HCT116 (cell line): ENCODE measurements around the gene ANKRD6.

Source experiments
- CTCF ChIP-seq, 3 experiments: fragments of 200-600 bp in 1 of 3; sonication (generic) in 1 of 3; IDR thresholded peaks in 2 of 3; conservative IDR thresholded peaks in 1 of 3; 2 replicates each; pipeline ENCODE4 v1.5.1; 2012 to 2017; ENCODE audit warnings: low read depth in 2 of 3, low read length in 2 of 3, antibody characterized with exemption in 1 of 3, borderline replicate concordance in 1 of 3, control low read depth in 1 of 3, mild to moderate bottlenecking in 1 of 3, mixed read lengths in 1 of 3, mixed run types in 1 of 3, moderate library complexity in 1 of 3; ENCODE audit not compliant: insufficient read depth in 1 of 3
- EZH2 ChIP-seq: fragments of 200-600 bp; sonication (generic); IDR thresholded peaks from 2 replicates; pipeline ENCODE4 v1.6.1; 2017; ENCODE audit warnings: antibody characterized with exemption, mixed run types

GRCh38 chr6:89623749-89624148, 190.8 kb downstream of the ANKRD6 start:
- TF ChIP-seq CTCF (IDR thresholded peaks at IDR 0.05 in 2 of 3, conservative IDR thresholded peaks at IDR 0.05 in 1 of 3; ENCODE audit: borderline replicate concordance in 1 of 3, insufficient read depth in 1 of 3, low read depth in 2 of 3, low read length in 2 of 3): no peak
- TF ChIP-seq EZH2: no peak
